HG03342 (cell line): ENCODE data around the gene KIAA0319L.

Source experiments
- ATAC-seq: cut with Tn5 transposase; IDR thresholded peaks from one replicate; pipeline ENCODE4 v1.9.1; 2021; ENCODE audit warnings: mild to moderate bottlenecking, moderate library complexity; ENCODE audit not compliant: unreplicated experiment

Gene KIAA0319L

GRCh38 chr1:35564037-35564883 lies 7.1 kb upstream of the KIAA0319L start:
- ATAC-seq = peak; percentile 51

GRCh38 chr1:35563166-35563565 lies 6.0 kb upstream of the KIAA0319L start:
- ATAC-seq = no peak

GRCh38 chr1:35561972-35562680 lies 4.9 kb upstream of the KIAA0319L start:
- ATAC-seq = no peak

GRCh38 chr1:35561297-35561971 lies 4.2 kb upstream of the KIAA0319L start:
- ATAC-seq = no peak

GRCh38 chr1:35560256-35561225 lies 3.3 kb upstream of the KIAA0319L start:
- ATAC-seq = no peak

- ATAC-seq = no peak
Measured at GRCh38 chr1:35559317-35559944, 2.2 kb upstream of the KIAA0319L start.

- no peak for ATAC-seq
Measured at GRCh38 chr1:35558374-35559316, 1.4 kb upstream of the KIAA0319L start.

GRCh38 chr1:35557611-35558373 lies 589 bp upstream of the KIAA0319L start, which contains the start of gene NCDN:
TSS of gene NCDN (plus strand) at chr1:35557799. CDS start at chr1:35558191, 392 bp downstream.
- peak; percentile 84 for ATAC-seq

- ATAC-seq = no peak
Measured at GRCh38 chr1:35556484-35557117, 602 bp downstream of the KIAA0319L start.

GRCh38 chr1:35555601-35556477 lies 1.4 kb downstream of the KIAA0319L start:
- no peak for ATAC-seq

GRCh38 chr1:35555212-35555584 lies 2.0 kb downstream of the KIAA0319L start:
- ATAC-seq = no peak

GRCh38 chr1:35554266-35555211 lies 2.7 kb downstream of the KIAA0319L start:
- ATAC-seq = no peak

- no peak for ATAC-seq
Measured at GRCh38 chr1:35553851-35554250, 3.4 kb downstream of the KIAA0319L start.

GRCh38 chr1:35546614-35547013 lies 10.6 kb downstream of the KIAA0319L start:
- no peak for ATAC-seq

- ATAC-seq = no peak
Measured at GRCh38 chr1:35544976-35545375, 12.2 kb downstream of the KIAA0319L start.
